ENCODE measurements around the gene KCNQ2. TPM values are rescaled to one million over a fixed set of nuclear protein-coding genes. Genes with fewer than 3 reads are reported as not detected.
A peak's percentile ranks its signal among the peaks of the same experiment; 100 is the strongest.

KCNQ2 gene
- polyA plus RNA-seq, 3 donors, result not detected

DNA sequence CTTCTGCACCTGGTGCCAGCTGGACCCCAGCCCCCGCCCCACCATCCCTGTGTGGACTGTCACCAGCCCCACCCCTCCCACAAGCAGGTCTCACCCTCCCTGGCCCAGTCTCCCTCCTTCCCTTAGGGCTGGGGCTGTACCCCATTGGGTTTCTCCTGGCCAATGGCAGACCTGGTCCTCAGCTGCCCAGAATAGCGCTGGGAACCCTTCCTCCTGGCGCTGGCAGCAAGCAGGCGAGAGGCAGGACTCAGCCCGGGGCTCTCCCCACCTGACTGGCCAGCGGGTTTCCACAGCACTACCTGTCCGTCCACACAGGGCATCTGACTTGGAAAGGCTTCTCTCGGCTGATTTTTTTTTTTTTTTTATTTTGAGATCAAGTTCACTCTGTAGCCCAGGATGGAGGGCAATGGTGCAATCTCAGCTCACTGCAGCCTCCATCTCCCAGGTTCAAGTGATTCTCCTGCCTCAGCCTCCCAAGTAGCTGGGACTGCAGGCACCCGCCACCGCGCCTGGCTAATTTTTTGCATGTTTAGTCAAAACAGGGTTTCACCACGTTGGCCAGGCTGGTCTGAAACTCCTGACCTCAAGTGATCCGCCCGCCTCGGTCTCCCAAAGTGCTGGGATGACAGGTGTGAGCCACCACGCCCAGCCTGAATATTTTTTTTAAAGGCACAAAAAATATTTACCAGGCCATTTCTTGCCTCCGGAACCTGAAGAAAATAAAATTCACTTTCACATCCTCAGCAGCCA is 89.7 kb downstream of the KCNQ2 start:
- H3K27me3 ChIP-seq (ENCODE audit: control insufficient read depth in 2 of 2, insufficient read depth in 2 of 2, low read length in 2 of 2), result peaks cover 0 to 8% of the 10 kb centered on the region in 2 donors
- Mint-ChIP-seq H3K4me1 (no peaks in the 10 kb centered on the region), H3K36me3 (no peaks in the 10 kb centered on the region), H3K4me3 (peak overlapping the region in 1 of 2 donors; percentile 11), H3K27ac (no peak overlapping the region), H3K27me3 (ENCODE audit: low read depth in 3 of 3) (peaks cover 5 to 28% (median 16%) of the 10 kb centered on the region in 3 donors), H3K9me3 (peaks cover 16 to 30% (median 21%) of the 10 kb centered on the region in 7 donors)
- H3K4me2 ChIP-seq (replicated peaks; ENCODE audit: extremely low read depth, low read length, poor library complexity, severe bottlenecking), result no peak overlapping the region
- no peaks in the 10 kb centered on the region for H3K79me2 ChIP-seq (ENCODE audit: insufficient read depth, low read length)
- no peaks in the 10 kb centered on the region for H3K36me3 ChIP-seq (replicated peaks in 1 of 2; ENCODE audit: control insufficient read depth in 1 of 2, insufficient read depth in 2 of 2, low read length in 2 of 2)
- TF ChIP-seq, protein P1, sequence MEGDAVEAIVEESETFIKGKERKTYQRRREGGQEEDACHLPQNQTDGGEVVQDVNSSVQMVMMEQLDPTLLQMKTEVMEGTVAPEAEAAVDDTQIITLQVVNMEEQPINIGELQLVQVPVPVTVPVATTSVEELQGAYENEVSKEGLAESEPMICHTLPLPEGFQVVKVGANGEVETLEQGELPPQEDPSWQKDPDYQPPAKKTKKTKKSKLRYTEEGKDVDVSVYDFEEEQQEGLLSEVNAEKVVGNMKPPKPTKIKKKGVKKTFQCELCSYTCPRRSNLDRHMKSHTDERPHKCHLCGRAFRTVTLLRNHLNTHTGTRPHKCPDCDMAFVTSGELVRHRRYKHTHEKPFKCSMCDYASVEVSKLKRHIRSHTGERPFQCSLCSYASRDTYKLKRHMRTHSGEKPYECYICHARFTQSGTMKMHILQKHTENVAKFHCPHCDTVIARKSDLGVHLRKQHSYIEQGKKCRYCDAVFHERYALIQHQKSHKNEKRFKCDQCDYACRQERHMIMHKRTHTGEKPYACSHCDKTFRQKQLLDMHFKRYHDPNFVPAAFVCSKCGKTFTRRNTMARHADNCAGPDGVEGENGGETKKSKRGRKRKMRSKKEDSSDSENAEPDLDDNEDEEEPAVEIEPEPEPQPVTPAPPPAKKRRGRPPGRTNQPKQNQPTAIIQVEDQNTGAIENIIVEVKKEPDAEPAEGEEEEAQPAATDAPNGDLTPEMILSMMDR (IDR thresholded peaks at IDR 0.05), result no peak
- WGBS (ENCODE audit: insufficient coverage), result 73% methylated on average over 17 of the region's 17 CpGs
- H3K9me3 ChIP-seq (replicated peaks in 1 of 2; ENCODE audit: control insufficient read depth in 1 of 2, insufficient read depth in 1 of 2, low read length in 2 of 2), result peaks cover 22 to 24% of the 10 kb centered on the region in 2 donors
- H3K27ac ChIP-seq (ENCODE audit: low read depth in 1 of 2, low read length in 2 of 2), result no peak overlapping the region
- H3K4me3 ChIP-seq (replicated peaks in 1 of 3; ENCODE audit: low read depth in 2 of 3, low read length in 3 of 3), result no peak overlapping the region
- DNase-seq, result no peak
- H3K4me1 ChIP-seq (ENCODE audit: control insufficient read depth in 1 of 2, insufficient read depth in 2 of 2, low read length in 2 of 2), result no peaks in the 10 kb centered on the region
- no peaks in the 10 kb centered on the region for H4K20me1 ChIP-seq (ENCODE audit: insufficient read depth, low read length)
- no peak overlapping the region for H3K9ac ChIP-seq (ENCODE audit: insufficient read depth, low read length, poor library complexity, severe bottlenecking)
- intact Hi-C loops (cut with micrococcal nuclease), result no loop called here
- H2AFZ ChIP-seq (ENCODE audit: insufficient read depth, low read depth, low read length, poor library complexity, severe bottlenecking), result no peak overlapping the region

DNA sequence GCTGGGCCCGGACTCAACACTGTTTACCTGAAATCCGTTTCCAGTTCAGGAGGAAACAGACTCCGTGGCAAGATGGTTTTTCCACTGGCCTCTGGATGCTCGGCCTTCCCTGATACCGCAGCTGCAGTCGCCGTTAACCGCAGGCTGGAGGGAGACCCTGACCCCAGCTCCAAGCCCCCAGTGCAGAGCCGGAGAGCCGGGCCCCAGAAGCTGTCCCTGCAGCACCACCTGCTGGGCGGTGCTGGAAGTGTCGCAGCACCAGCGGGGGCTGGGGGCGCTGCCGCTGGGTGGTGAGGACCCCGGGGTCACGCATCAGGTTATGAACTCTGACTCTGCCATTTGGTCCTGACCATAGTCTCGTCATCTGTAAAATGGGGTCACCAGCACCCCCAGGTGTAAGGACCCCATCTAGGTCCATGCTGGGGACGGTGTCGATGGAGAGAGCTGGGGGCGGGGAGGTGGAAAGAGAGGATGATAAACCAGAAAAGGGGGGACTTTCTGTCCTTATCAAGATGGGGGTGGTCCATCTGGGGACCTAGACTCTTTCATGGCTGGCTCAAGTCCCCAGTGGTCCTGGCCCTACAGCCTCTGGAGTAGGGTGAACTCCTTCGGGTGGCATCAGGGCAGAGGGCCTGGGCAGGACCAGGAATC is 90.5 kb downstream of the KCNQ2 start:
- no peak overlapping the region for H3K27ac Mint-ChIP-seq
- H3K36me3 Mint-ChIP-seq, result no peaks in the 10 kb centered on the region
- intact Hi-C loops (cut with micrococcal nuclease), result loop anchor here in 1 of 2 donors (2.0 kb wide), 1 partner anchor 71 kb away; no protein-coding TSS in a partner anchor

More for the DNA sequence above, 90.5 kb downstream of the KCNQ2 start:
- Mint-ChIP-seq H3K9me3 (peaks cover 10 to 22% (median 16%) of the 10 kb centered on the region in 7 donors), H3K4me3 (no peak overlapping the region), H3K4me1 (no peaks in the 10 kb centered on the region), H3K27me3 (ENCODE audit: low read depth in 3 of 3) (peaks cover 12 to 36% (median 24%) of the 10 kb centered on the region in 3 donors)
- H3K4me2 ChIP-seq (replicated peaks; ENCODE audit: extremely low read depth, low read length, poor library complexity, severe bottlenecking), result no peak overlapping the region
- H3K27ac ChIP-seq (ENCODE audit: low read depth in 1 of 2, low read length in 2 of 2), result no peak overlapping the region
- peaks cover 0 to 15% of the 10 kb centered on the region in 2 donors for H3K27me3 ChIP-seq (ENCODE audit: control insufficient read depth in 2 of 2, insufficient read depth in 2 of 2, low read length in 2 of 2)
- no peaks in the 10 kb centered on the region for H3K4me1 ChIP-seq (ENCODE audit: control insufficient read depth in 1 of 2, insufficient read depth in 2 of 2, low read length in 2 of 2)
- DNase-seq, result peak in 2 of 3 donors; percentile 4 to 13
- WGBS (ENCODE audit: insufficient coverage), result 12% methylated on average over 19 of the region's 22 CpGs
- H3K9ac ChIP-seq (ENCODE audit: insufficient read depth, low read length, poor library complexity, severe bottlenecking), result no peak overlapping the region
- H3K36me3 ChIP-seq (replicated peaks in 1 of 2; ENCODE audit: control insufficient read depth in 1 of 2, insufficient read depth in 2 of 2, low read length in 2 of 2), result no peaks in the 10 kb centered on the region
- no peak overlapping the region for H2AFZ ChIP-seq (ENCODE audit: insufficient read depth, low read depth, low read length, poor library complexity, severe bottlenecking)
- TF ChIP-seq, protein P1 (IDR thresholded peaks at IDR 0.05), result peak; percentile 96
- H3K9me3 ChIP-seq (replicated peaks in 1 of 2; ENCODE audit: control insufficient read depth in 1 of 2, insufficient read depth in 1 of 2, low read length in 2 of 2), result peaks cover 14 to 16% of the 10 kb centered on the region in 2 donors
- no peaks in the 10 kb centered on the region for H4K20me1 ChIP-seq (ENCODE audit: insufficient read depth, low read length)
- H3K4me3 ChIP-seq (replicated peaks in 1 of 3; ENCODE audit: low read depth in 2 of 3, low read length in 3 of 3), result no peak overlapping the region
- H3K79me2 ChIP-seq (ENCODE audit: insufficient read depth, low read length), result no peaks in the 10 kb centered on the region
